NK-92 (cell line): ENCODE data around the gene DGKZ.
"Not testable (repeated sequence)": the region's sequence is repeated elsewhere in the genome, so short reads cannot be mapped to it uniquely, and the experiment has no call there.

Source experiments
- DNase-seq: peaks from one replicate; lab custom pipeline; 2025; ENCODE audit not compliant: unreplicated experiment; lab: John Stamatoyannopoulos, UW

The DGKZ gene

DNA sequence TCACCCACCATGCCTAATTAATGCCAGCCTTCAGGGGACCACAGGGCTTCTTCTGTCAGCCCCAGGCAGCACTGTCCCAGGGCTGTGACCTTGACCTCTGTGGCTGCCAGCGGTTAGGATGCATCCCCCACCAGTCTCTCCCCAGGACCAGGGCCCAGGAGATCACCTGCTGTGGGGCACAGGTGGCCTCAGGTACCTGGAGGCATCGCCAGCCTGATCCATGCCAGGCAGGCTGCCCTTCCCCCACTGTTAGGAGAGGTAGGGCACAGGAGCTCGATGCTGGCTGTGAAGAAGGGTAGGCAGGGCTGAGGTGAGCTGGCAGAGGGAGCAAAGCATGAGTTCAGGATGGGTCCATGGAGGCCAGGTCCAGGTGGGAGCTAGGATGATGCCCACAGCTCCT is 17.5 kb downstream of the DGKZ start:
- no peak for DNase-seq

- no peak for DNase-seq
Measured at GRCh38 chr11:46366260-46366659, 19.0 kb downstream of the DGKZ start.

DNA sequence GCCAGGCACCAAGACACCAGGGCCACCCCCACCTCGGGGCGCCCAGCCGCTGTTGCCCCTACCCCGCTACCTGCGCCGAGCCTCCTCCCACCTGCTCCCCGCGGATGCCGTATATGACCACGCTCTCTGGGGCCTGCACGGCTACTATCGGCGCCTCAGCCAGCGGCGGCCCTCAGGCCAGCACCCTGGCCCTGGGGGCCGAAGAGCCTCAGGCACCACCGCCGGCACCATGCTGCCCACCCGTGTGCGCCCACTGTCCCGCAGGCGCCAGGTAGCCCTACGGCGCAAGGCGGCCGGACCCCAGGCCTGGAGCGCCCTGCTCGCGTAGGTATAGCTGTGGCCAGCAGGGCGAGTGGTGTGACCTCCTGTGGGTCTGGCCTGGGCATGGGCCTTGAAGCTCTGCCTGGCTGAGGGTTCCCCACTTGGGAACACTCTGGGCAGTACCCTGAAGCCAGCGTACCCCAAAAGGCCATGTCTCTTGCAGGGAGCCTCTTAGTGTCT is 19.4 kb downstream of the DGKZ start:
- DNase-seq, result no peak

- DNase-seq, result no peak
Measured at GRCh38 chr11:46367244-46367915, 20.1 kb downstream of the DGKZ start.

GRCh38 chr11:46367916-46368267 is 20.6 kb downstream of the DGKZ start:
- DNase-seq, result no peak

GRCh38 chr11:46369458-46370152 is 22.3 kb downstream of the DGKZ start:
- no peak for DNase-seq

DNA sequence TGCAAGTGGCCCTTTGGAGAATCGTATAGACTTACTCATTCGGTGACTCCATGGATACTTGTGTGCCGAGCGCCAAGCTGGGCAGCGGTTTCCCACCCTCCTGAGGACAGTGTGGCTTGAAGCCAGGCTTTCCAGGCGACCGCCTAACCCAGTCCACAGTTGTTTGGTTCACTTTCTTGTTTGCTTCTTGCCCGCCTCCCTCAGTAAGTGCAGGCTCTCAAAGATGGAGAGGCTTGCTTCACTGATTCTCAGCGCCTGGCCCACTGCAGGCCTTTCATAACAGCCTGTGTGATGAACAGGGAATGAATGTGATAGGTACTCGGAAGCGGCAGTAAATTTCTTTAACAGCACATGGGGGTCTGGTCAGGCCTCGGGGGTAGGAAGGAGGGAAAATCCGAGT is 23.0 kb downstream of the DGKZ start:
- no peak for DNase-seq

- not testable (repeated sequence) for DNase-seq
Measured at GRCh38 chr11:46371262-46371661, 24.0 kb downstream of the DGKZ start.

DNA sequence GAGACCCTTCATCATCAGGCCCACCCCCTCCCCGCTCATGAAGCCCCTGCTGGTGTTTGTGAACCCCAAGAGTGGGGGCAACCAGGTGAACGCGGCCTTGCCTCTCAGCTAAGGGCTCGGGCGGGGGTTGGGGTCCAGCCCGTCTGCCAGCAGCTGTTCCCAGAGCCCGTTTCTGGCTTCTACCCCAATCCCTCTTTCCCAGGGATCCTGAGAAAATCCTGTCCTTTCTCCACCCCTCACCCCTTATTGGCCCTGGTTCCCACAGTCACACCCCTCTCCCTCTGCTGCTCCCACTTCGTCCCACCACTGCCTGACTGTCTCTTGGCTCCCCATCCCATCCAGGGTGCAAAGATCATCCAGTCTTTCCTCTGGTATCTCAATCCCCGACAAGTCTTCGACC is 24.8 kb downstream of the DGKZ start:
- no peak for DNase-seq

- DNase-seq, result not testable (repeated sequence)
Measured at GRCh38 chr11:46372501-46372900, 25.2 kb downstream of the DGKZ start.

- DNase-seq, result no peak
Measured at GRCh38 chr11:46373787-46374740, 26.8 kb downstream of the DGKZ start.

GRCh38 chr11:46374815-46375214 is 27.6 kb downstream of the DGKZ start:
- no peak for DNase-seq

DNA sequence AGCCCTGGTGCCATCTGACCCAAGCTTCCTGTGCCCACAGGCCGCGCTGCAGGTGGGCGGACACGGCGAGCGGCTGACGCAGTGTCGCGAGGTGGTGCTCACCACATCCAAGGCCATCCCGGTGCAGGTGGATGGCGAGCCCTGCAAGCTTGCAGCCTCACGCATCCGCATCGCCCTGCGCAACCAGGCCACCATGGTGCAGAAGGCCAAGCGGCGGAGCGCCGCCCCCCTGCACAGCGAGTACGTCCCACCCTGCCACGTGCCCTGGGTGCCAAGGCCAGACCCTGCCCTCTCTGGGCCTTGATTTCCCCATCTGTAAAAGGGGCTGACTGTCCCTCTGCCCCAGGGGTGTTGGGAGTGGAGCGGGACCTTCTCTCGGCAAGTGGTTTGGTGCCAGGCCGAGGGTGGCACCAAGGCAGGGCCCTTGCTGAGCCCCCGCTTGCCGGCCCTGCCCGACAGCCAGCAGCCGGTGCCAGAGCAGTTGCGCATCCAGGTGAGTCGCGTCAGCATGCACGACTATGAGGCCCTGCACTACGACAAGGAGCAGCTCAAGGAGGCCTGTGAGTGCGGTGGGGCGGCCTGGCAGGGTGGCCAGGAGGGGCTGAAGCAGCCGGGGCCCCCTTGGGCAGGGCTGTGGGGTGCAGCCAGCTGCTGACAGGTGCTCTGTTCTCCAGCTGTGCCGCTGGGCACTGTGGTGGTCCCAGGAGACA is 28.3 kb downstream of the DGKZ start:
- DNase-seq, result no peak

DNA sequence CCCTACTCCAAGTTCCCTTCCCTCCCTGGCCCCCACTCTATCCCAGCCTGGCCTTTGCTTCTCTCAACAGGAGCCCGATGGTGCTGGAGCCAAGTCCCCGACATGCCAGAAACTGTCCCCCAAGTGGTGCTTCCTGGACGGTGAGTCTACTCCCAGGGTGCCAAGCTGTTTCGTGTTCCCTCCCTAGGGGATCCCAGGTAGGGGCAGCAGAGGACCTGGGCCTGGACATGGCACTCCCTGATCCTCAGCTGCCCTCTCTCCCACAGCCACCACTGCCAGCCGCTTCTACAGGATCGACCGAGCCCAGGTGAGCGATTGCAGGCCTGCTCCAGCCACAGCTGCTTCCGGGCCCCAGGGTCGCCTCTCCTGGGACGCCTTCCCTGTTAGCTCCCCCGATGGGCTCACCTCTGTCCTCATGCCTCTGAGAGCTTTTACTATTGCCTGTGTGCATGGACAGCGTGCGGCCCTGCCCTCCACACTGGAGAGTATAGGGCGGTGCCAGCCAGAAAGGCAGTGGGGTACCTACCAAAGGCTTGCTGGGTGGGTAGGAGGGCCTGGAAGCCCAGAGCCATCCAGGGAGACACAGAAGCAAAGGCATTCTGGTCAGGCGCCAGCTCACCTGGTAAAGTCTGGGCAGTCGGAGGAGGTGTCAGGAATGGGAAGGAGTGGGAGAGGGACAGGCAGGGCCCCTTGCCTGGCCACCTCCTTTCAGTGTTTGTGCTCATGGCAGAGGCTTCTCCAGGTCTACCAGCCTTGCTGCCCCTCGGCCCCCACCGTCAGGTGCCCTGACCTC is 29.2 kb downstream of the DGKZ start:
- no peak for DNase-seq

DNA sequence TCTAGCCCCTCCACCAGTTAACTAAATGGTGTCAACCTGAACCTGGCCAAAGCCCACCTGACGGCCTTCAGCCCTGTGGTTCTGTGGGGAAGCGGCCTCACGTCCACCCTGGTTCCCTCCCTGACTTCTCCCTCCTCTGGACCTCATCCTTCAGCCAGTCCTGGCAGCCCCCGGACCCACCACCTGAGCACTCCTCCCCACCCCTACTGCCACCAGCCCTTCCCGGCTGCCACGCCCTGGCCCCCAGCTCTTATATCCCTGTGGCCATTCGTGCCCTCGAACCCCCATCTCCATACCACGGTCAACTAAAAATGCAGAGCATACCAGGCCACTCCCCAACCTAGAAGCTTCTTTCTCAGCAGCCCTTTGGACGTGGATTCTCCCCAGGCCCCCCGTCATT is 30.0 kb downstream of the DGKZ start:
- no peak for DNase-seq

- DNase-seq, result no peak
Measured at GRCh38 chr11:46377831-46378230, 30.6 kb downstream of the DGKZ start.

GRCh38 chr11:46378296-46378695 is 31.0 kb downstream of the DGKZ start:
- DNase-seq, result no peak

DNA sequence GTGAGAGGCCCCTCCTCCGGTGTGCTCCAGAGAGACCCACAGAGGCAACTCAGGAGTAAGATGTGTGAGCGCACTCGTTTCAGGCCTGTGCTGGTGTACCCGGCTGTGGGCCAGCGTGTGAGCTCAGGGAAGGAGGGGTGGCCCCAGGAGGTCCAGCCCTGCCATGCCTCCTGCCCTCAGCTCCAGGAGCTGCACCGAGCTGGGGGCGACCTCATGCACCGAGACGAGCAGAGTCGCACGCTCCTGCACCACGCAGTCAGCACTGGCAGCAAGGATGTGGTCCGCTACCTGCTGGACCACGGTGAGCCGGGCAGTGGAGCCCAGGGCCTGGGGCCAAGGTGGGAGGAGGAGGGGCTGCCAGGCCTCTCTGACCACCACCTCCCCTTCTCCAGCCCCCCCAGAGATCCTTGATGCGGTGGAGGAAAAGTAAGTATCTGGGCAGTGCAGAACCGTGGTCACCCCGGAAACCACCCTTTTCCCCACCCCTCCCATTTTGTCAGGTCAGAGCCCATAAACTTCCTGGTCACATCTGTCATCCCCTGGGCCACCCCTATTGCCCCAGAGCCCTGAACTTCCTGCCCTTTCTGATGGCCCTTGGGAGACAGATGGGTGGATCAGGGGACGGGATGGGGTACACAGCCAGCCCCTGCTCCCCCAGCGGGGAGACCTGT is 31.7 kb downstream of the DGKZ start:
- no peak for DNase-seq

DNA sequence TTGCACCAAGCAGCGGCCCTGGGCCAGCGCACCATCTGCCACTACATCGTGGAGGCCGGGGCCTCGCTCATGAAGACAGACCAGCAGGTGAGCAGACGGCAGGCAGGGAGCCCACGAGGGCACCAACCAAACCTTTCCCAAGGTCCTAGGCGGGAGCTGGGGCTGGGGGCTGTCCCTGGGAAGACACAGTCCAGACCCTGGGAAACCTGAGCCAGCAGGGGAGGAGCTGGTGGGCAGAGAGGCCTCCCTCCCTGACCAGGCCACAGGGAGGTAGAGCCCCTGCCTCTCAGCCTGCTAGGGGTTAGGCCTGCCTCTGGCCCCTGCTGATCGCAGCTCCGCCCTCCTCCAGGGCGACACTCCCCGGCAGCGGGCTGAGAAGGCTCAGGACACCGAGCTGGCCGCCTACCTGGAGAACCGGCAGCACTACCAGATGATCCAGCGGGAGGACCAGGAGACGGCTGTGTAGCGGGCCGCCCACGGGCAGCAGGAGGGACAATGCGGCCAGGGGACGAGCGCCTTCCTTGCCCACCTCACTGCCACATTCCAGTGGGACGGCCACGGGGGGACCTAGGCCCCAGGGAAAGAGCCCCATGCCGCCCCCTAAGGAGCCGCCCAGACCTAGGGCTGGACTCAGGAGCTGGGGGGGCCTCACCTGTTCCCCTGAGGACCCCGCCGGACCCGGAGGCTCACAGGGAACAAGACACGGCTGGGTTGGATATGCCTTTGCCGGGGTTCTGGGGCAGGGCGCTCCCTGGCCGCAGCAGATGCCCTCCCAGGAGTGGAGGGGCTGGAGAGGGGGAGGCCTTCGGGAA is 32.4 kb downstream of the DGKZ start:
- not testable (repeated sequence) for DNase-seq
